Tibial nerve (tissue), 3 donors: ENCODE results near the gene VANGL1.

ENCODE experiments used
- POLR2A ChIP-seq, 2 donors: fragments of 450-650 bp; IDR thresholded peaks; one replicate each; pipeline ENCODE4 v1.6.1; 2017; ENCODE audit warnings: antibody characterized with exemption in 2 of 2, mild to moderate bottlenecking in 2 of 2, moderate library complexity in 2 of 2
- TF ChIP-seq, protein P1 (sequence below), 5 experiments: fragments of 200-600 bp in 3 of 5; fragments of 450-650 bp in 2 of 5; sonication (generic) in 3 of 5; IDR thresholded peaks; one replicate each; pipeline ENCODE4 v1.5.1; 2016 to 2019; ENCODE audit warnings: antibody characterized with exemption in 5 of 5, mild to moderate bottlenecking in 3 of 5, moderate library complexity in 2 of 5

DNA sequence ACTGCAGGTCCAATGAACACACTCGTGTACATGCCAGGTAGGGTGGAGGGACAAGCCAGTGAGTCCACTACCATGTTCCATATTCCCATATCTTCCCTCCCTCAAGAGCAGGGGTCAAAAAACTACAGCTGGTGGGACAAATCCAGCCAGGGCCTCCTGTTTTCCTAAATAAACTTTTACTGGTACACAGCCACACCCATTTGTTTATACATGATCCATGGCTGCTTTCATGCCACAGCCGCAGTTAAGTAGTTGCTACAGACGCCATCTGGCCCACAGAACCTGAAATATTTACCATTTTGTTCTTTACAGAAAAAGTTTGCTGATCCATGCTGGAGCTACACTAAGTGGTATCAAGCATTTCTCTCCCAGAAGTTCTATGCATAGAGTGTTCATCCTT, 84.4 kb downstream of the VANGL1 start:
- TF ChIP-seq, protein P1, sequence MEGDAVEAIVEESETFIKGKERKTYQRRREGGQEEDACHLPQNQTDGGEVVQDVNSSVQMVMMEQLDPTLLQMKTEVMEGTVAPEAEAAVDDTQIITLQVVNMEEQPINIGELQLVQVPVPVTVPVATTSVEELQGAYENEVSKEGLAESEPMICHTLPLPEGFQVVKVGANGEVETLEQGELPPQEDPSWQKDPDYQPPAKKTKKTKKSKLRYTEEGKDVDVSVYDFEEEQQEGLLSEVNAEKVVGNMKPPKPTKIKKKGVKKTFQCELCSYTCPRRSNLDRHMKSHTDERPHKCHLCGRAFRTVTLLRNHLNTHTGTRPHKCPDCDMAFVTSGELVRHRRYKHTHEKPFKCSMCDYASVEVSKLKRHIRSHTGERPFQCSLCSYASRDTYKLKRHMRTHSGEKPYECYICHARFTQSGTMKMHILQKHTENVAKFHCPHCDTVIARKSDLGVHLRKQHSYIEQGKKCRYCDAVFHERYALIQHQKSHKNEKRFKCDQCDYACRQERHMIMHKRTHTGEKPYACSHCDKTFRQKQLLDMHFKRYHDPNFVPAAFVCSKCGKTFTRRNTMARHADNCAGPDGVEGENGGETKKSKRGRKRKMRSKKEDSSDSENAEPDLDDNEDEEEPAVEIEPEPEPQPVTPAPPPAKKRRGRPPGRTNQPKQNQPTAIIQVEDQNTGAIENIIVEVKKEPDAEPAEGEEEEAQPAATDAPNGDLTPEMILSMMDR (IDR thresholded peaks at IDR 0.05): no peak
- no peak for TF ChIP-seq POLR2A (IDR thresholded peaks at IDR 0.05)
